GM19463 (cell line): ENCODE results near the gene B4GALT1.

Experiments
- ATAC-seq: cut with Tn5 transposase; IDR thresholded peaks from one replicate; pipeline ENCODE4 v1.9.1; 2021; ENCODE audit warnings: mild to moderate bottlenecking, moderate library complexity; ENCODE audit not compliant: unreplicated experiment

The B4GALT1 gene

GRCh38 chr9:33167084-33167971 lies at the start of gene B4GALT1:
Gene B4GALT1 (minus strand): TSS chr9:33167336. CDS start chr9:33167169, 167 bp downstream.
- peak; percentile 50 for ATAC-seq

GRCh38 chr9:33211695-33212393 lies 44.7 kb upstream of the B4GALT1 start:
- no peak for ATAC-seq

- no peak for ATAC-seq
These were observed 43.0 kb upstream of the B4GALT1 start for GRCh38 chr9:33210006-33210715.

GRCh38 chr9:33209394-33209793 lies 42.3 kb upstream of the B4GALT1 start:
- no peak for ATAC-seq

GRCh38 chr9:33202552-33203201 lies 35.5 kb upstream of the B4GALT1 start:
- ATAC-seq, result peak; percentile 100

- ATAC-seq, result peak; percentile 34
These were observed 34.9 kb upstream of the B4GALT1 start for GRCh38 chr9:33202018-33202417.

- ATAC-seq, result no peak
These were observed 31.0 kb upstream of the B4GALT1 start for GRCh38 chr9:33198165-33198564.

GRCh38 chr9:33197279-33198152 lies 30.4 kb upstream of the B4GALT1 start:
- ATAC-seq, result no peak

- no peak for ATAC-seq
These were observed 29.6 kb upstream of the B4GALT1 start for GRCh38 chr9:33196736-33197135.

GRCh38 chr9:33193818-33194217 lies 26.7 kb upstream of the B4GALT1 start:
- ATAC-seq, result no peak

- no peak for ATAC-seq
These were observed 25.5 kb upstream of the B4GALT1 start for GRCh38 chr9:33192493-33193255.

GRCh38 chr9:33190021-33190705 lies 23.0 kb upstream of the B4GALT1 start:
- ATAC-seq, result no peak

- no peak for ATAC-seq
These were observed 22.2 kb upstream of the B4GALT1 start for GRCh38 chr9:33189331-33189791.

- ATAC-seq, result no peak
These were observed 21.6 kb upstream of the B4GALT1 start for GRCh38 chr9:33188711-33189110.

- ATAC-seq, result no peak
These were observed 20.5 kb upstream of the B4GALT1 start for GRCh38 chr9:33187519-33188218.

- ATAC-seq, result no peak
These were observed 19.5 kb upstream of the B4GALT1 start for GRCh38 chr9:33186457-33187168.

GRCh38 chr9:33185858-33186257 lies 18.7 kb upstream of the B4GALT1 start:
- no peak for ATAC-seq
